Activated naive CD4-positive, alpha-beta T cell treated with anti-CD3 and anti-CD28 coated beads, Interleukin-2, amount 10 ng/mL, durations not matched to agents 7 days and 5 days (primary cell): ENCODE data around the gene RPH3AL.

ENCODE experiments used
- CTCF ChIA-PET: fragments of 350-600 bp; sonication (Branson Sonifier 250); formaldehyde crosslinking; loops from one replicate; lab custom pipeline; 2021; ENCODE audit warnings: antibody characterized with exemption; lab: Charles Lee
- DNase-seq: peaks from one replicate; pipeline ENCODE4 v3.0.0-alpha.2; 2020
- H3K27ac Mint-ChIP-seq: one replicate; pipeline ENCODE4 v1.8.0; 2021; ENCODE audit warnings: mild to moderate bottlenecking, moderate library complexity, mixed read lengths
- H3K27me3 Mint-ChIP-seq: one replicate; pipeline ENCODE4 v1.8.0; 2021; ENCODE audit warnings: mild to moderate bottlenecking, mixed read lengths
- H3K36me3 Mint-ChIP-seq: one replicate; pipeline ENCODE4 v1.8.0; 2021; ENCODE audit warnings: mixed read lengths
- H3K4me1 Mint-ChIP-seq: one replicate; pipeline ENCODE4 v1.8.0; 2021; ENCODE audit warnings: mixed read lengths
- H3K4me3 Mint-ChIP-seq: one replicate; pipeline ENCODE4 v1.8.0; 2021; ENCODE audit warnings: mild to moderate bottlenecking, moderate library complexity, mixed read lengths
- H3K9me3 Mint-ChIP-seq: one replicate; pipeline ENCODE4 v1.8.0; 2021; ENCODE audit warnings: mixed read lengths

The RPH3AL gene

DNA sequence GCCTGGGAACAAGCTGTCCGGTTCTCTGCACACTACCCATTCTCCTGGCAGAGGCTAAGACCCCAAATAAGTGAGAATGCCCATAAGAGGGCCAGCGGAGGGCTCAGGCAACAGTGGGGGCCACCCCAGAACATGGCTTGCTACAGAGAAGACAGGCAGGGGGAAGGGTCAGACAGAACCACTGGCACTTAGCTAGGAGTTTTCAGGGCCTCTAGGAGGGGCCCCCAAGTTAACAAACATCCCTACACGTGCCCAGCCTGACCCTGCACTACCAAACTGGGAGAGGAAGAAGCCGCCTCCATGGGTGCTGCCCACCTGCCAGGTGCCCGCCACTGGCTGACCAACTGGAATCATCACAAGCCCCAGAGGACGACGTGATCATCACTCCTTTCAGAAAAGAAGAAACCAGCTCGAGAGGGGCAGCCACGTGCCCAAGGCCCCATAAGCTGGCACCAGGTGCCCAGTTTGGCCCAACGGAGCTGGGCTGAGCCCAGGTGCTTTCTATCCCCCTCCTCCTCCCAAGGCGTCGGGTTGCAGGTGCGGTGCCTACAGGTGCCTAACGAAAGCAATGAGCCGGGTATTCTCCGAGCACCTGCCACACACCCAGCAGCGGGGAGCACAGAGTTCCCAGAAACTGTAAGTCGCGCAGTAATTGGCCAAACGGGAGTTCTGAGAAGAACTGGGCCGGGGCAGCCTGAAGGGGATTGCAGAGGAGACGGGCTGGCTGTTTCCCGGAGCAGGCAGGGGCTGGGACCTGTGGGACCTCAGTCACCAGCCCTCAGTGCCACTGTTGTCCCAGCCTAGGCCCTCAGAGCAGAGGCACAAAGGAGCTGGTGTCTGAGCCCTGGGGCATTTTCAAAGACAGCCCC, 13.2 kb downstream of the RPH3AL start:
- CTCF ChIA-PET: no interaction called here
- H3K9me3 Mint-ChIP-seq: peaks cover 7% of the 10 kb centered on the region
- H3K27me3 Mint-ChIP-seq: peaks cover 41% of the 10 kb centered on the region
- no peak overlapping the region for H3K27ac Mint-ChIP-seq
- peaks cover 26% of the 10 kb centered on the region for H3K4me1 Mint-ChIP-seq
- H3K36me3 Mint-ChIP-seq: no peaks in the 10 kb centered on the region
- no peak overlapping the region for H3K4me3 Mint-ChIP-seq
- DNase-seq: no peak

DNA sequence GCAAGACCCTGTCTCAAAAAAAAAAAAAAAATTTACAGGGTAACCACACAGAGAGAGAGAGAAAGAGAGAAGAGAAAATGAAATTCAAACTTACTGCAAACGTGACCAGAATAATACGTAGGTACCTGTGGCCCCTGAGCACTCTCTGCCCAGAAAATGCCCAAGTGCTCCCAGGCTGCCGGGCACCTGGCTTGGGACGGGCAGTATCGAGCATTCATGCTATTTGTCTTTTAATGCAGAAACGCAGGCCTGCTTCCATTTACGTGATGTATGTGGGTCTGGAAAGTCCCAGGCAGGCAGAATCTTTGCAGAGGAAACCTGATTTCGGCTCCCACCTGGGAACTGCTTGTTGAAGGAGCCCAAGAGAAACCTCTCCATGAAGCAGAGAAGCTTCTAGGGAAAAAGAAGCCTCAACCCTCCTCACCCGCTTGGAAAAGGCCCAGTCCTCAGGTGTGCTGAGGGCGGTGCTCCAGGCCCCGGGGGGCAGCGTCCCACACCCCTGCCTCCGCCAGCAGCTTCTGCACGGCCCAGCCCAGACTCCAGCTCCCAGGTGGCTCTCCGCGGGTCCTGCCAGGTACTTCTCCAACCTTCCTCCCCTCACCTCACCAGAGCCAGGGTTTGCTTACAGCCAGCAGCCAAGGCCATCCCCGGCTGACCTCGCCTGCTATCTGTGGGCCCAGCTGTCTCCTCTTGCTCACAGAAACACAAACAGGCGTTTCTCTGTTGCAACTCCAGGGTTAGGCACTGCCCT, 14.0 kb downstream of the RPH3AL start:
- Mint-ChIP-seq H3K36me3 (no peaks in the 10 kb centered on the region), H3K4me3 (no peak overlapping the region), H3K9me3 (no peaks in the 10 kb centered on the region), H3K27me3 (peaks cover 49% of the 10 kb centered on the region), H3K27ac (no peak overlapping the region), H3K4me1 (peaks cover 32% of the 10 kb centered on the region)
- DNase-seq: no peak
- CTCF ChIA-PET: no interaction called here

- Mint-ChIP-seq H3K4me3 (no peak overlapping the region), H3K27ac (no peak overlapping the region), H3K27me3 (peaks cover 54% of the 10 kb centered on the region), H3K4me1 (peaks cover 37% of the 10 kb centered on the region), H3K9me3 (no peaks in the 10 kb centered on the region), H3K36me3 (no peaks in the 10 kb centered on the region)
- DNase-seq: no peak
- CTCF ChIA-PET: no interaction called here
Observed at GRCh38 chr17:337866-338265, 14.7 kb downstream of the RPH3AL start.

DNA sequence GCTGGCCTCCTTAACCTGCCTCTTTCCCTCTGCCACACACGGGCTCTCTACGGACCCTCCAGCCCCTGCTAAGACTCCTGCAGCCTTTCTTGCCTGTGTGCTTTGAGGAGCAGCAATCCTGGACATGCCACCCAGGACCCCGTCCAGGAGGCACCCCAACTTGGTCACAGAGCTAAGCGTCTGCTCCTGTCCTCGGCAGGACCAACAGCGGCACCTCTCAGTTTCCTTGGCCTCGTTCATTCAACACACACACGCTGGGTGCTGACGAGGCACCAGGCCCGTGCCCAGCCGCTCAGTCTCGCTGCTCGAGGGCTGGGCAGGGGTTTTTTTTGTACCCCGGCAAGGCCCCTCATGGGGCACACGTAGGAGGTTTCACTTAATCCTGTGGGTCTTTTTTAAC, 15.2 kb downstream of the RPH3AL start:
- Mint-ChIP-seq H3K27me3 (peaks cover 58% of the 10 kb centered on the region), H3K4me1 (peaks cover 37% of the 10 kb centered on the region), H3K36me3 (no peaks in the 10 kb centered on the region), H3K9me3 (no peaks in the 10 kb centered on the region), H3K27ac (no peak overlapping the region), H3K4me3 (no peak overlapping the region)
- no peak for DNase-seq
- CTCF ChIA-PET: no interaction called here

DNA sequence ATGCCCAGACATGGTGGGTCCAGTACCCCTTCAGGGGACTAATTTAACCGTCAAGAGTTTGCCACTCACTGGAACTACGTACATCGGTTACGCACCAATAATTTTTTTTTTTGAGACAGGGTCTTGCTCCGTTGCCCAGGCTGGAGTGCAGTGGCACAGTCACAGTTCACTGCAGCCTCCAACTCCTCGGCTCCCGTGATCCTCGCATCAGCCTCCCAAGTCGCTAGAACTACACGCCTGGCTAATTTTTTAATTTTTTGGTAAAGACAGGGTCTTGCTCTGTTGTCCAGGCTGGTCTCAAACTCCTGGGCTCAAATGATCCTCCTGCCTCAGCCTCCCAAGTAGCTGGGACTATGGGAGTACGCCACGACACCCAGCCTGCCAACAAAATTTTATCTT, 15.6 kb downstream of the RPH3AL start:
- no peak for DNase-seq
- H3K27ac Mint-ChIP-seq: peak overlapping the region; percentile 55
- H3K4me3 Mint-ChIP-seq: no peak overlapping the region
- H3K9me3 Mint-ChIP-seq: no peaks in the 10 kb centered on the region
- H3K4me1 Mint-ChIP-seq: peaks cover 40% of the 10 kb centered on the region
- H3K36me3 Mint-ChIP-seq: no peaks in the 10 kb centered on the region
- CTCF ChIA-PET: no interaction called here
- peaks cover 62% of the 10 kb centered on the region for H3K27me3 Mint-ChIP-seq

GRCh38 chr17:336110-337021, 16.2 kb downstream of the RPH3AL start:
- Mint-ChIP-seq H3K36me3 (no peaks in the 10 kb centered on the region), H3K4me1 (peaks cover 47% of the 10 kb centered on the region), H3K9me3 (no peaks in the 10 kb centered on the region), H3K27ac (peak overlapping the region; percentile 69), H3K27me3 (peaks cover 67% of the 10 kb centered on the region), H3K4me3 (no peak overlapping the region)
- DNase-seq: peak; percentile 41
- CTCF ChIA-PET: no interaction called here

DNA sequence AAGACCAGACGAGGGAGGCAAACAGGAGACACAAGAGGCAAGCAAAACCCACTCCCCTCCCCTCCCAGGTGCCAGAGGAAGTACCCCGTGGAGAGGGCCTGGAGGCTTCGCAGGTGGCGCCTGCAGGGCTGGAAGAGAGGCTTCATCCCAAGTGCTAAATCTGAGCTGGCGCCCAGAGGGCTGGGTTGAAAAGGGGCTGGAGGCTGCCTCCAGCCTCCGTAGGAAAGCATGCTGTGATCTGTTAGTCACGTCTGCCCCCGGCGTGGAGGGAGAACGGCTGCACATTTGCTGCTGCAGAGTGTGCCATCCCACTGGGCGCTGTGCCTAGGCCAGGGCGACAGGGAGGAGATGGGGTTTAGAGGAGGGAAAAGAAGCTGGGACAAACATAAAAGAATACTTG, 16.9 kb downstream of the RPH3AL start:
- Mint-ChIP-seq H3K27ac (no peak overlapping the region), H3K4me1 (peaks cover 53% of the 10 kb centered on the region)
- CTCF ChIA-PET: no interaction called here

DNA sequence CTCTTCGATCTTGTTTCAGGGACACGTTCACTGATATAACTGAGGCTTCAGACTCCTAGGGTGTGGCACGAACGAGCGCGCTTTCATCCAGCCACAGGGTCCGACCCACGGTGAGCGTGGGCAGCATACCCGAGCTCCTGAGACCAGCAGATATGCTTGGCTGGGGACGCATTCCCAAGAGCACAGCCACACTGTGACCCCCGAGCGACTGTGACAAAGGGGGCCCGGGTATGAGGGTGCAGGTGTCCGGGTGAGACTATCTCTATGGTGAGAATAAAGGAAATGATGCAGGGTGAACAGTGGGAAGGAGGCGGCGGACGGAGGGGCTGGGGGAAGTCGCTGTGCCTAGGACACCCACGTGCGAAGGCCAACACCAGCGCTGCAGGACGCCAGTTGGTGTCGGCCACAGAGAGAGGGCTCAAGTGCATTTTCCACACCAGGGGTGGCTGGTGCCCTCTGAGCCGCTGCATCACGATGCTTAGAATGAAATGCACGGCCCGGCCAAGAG, 17.6 kb downstream of the RPH3AL start:
- CTCF ChIA-PET: no interaction called here
- Mint-ChIP-seq H3K9me3 (no peaks in the 10 kb centered on the region), H3K27me3 (peaks cover 72% of the 10 kb centered on the region), H3K4me1 (peaks cover 59% of the 10 kb centered on the region), H3K27ac (no peak overlapping the region), H3K36me3 (no peaks in the 10 kb centered on the region), H3K4me3 (no peak overlapping the region)
- DNase-seq: no peak

More for the DNA sequence above, 16.9 kb downstream of the RPH3AL start:
- H3K4me3 Mint-ChIP-seq: no peak overlapping the region
- H3K9me3 Mint-ChIP-seq: no peaks in the 10 kb centered on the region
- H3K36me3 Mint-ChIP-seq: no peaks in the 10 kb centered on the region
- DNase-seq: no peak
- peaks cover 72% of the 10 kb centered on the region for H3K27me3 Mint-ChIP-seq

DNA sequence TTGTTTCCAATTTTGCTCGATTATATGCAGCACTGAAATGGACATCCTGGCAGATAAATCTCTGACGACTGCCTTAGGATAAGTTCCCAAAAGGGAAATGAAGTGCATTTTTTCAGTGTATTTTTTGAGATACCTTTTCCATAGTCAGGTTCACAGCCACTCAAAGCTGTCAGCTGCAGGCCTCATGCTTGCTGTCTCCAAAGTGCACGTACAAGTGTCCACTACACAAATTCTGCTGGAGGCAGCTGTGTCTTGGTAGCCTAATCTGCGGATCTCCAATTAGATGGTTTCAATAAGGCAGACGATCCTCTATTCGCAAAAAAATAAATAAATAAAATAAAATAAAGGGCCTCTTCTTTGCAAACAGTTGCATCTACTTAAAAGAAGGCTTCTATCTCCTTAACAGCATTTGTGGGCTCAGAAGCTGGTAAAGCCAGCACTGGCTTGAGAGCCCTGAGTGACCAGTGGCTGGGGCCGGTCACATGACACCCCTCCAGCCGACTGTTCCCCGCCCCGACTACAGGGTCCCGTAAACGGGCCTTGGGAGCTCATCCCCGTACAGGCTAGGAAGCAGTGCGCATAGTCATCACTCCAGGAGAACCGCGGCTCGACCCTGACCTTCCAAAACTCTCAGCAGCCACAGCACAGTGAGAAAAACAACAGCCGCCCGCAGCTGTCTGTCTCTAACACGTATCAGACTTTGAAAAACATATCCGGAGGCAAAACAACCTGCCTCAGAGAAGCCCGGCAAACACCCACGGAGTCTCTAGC, 18.8 kb downstream of the RPH3AL start:
- H3K27me3 Mint-ChIP-seq: peaks cover 70% of the 10 kb centered on the region
- no peaks in the 10 kb centered on the region for H3K36me3 Mint-ChIP-seq
- peaks cover 65% of the 10 kb centered on the region for H3K4me1 Mint-ChIP-seq
- no peaks in the 10 kb centered on the region for H3K9me3 Mint-ChIP-seq
- peak; percentile 37 for DNase-seq
- CTCF ChIA-PET: interaction anchor here (0.6 kb wide), 1 partner anchor 647 kb away, joined by 3 read pairs; no protein-coding TSS in a partner anchor
- peak overlapping the region; percentile 49 for H3K27ac Mint-ChIP-seq
- H3K4me3 Mint-ChIP-seq: no peak overlapping the region

DNA sequence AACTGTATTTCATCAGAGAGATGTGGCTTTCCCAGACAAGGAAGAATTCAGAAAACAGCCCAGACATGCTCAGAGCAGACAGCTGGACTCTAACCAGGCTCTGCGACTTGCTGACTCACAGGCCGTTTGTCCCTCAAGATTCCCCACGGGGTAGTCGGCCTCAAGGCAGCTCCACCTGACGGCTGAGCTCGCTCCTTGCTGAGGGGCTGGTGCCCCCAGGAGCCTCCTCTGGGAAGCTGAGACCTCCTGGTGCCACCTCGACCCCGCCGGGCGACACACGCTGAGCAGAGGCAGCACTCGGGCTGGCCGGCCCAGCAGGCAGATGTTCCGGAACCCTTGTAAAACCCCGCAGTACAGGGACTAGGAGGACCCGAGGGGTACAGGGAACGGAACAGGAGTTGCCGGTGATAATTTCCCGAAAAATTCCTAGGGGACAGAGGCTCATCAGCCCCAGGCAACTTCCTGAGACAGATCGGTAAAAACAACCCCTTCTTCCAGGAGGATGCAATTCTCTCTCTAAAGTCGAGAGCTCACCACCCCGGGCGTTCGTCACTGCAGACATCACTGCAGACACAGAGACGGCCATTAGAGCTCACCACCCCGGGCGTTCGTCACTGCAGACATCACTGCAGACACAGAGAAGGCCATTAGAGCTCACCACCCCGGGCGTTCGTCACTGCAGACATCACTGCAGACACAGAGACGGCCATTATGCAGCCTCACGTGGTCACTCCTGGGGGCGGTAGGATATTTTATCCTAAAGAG, 19.9 kb downstream of the RPH3AL start:
- Mint-ChIP-seq H3K36me3 (no peaks in the 10 kb centered on the region), H3K4me3 (no peak overlapping the region), H3K9me3 (no peaks in the 10 kb centered on the region), H3K4me1 (peaks cover 65% of the 10 kb centered on the region), H3K27me3 (peaks cover 63% of the 10 kb centered on the region), H3K27ac (no peak overlapping the region)
- CTCF ChIA-PET: no interaction called here
- no peak for DNase-seq

DNA sequence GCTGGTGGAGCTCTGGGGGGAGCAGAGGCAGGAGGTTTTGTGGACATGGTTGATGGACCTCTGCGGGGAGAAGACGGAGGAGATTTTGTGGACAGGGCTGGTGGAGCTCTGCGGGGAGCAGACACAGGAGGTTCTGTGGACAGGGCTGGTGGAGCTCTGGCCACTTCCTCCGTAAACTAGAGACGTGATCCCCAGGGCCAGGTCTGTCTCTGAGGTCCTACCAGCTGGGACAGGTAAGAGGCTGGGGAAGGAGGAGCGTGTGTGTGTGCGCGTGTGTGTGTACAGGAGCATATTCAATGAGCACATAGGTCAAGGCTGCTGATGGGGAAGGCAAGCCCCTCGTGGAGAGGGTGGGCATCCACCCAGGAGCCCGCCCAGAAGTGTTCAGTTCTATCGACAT, 20.6 kb downstream of the RPH3AL start:
- H3K27me3 Mint-ChIP-seq: peaks cover 56% of the 10 kb centered on the region
- CTCF ChIA-PET: no interaction called here
- H3K9me3 Mint-ChIP-seq: no peaks in the 10 kb centered on the region
- H3K36me3 Mint-ChIP-seq: no peaks in the 10 kb centered on the region
- no peak overlapping the region for H3K4me3 Mint-ChIP-seq
- no peak for DNase-seq
- peaks cover 62% of the 10 kb centered on the region for H3K4me1 Mint-ChIP-seq
- peak overlapping the region; percentile 71 for H3K27ac Mint-ChIP-seq

DNA sequence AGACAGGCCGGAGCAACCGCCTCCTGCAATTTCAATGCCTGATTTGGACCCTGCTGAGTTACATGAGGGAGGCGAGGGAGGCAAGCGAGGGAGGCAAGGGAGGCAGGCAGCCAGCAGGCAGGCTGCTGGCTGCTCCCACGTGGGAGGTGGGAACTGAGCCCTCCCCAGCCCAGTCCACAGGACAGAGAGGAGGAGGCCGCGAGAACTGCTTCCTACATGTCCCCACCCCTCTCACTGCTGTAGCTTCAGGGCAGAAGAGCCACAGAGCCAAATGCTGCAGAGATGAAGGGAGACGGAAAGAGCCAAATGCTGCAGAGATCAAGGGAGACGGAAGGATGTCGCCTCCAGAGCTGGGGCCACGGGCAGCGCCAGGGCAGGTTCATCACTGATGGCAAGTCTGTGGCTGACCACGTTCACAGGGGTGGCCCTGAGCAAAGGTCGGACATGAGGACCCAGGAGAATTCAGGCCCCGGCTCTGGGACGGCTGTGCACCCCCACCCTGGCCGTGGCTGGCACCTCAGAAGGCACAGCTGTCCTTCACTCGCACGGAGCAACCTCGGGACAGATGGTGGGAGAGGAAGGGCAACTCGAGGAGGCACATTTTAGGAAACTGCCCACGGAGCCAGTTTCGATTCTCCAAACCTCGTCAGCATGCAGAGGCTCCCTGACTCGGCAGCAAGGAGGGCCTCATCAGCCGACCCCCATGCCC, 21.5 kb downstream of the RPH3AL start:
- Mint-ChIP-seq H3K4me1 (peaks cover 54% of the 10 kb centered on the region), H3K4me3 (peak overlapping the region; percentile 39), H3K36me3 (no peaks in the 10 kb centered on the region), H3K27me3 (peaks cover 47% of the 10 kb centered on the region), H3K27ac (peak overlapping the region; percentile 2), H3K9me3 (no peaks in the 10 kb centered on the region)
- CTCF ChIA-PET: interaction anchor here (0.6 kb wide), 1 partner anchor 25 kb away, joined by 3 read pairs; no protein-coding TSS in a partner anchor
- DNase-seq: peak; percentile 68
